T-helper 2 cell treated with Interferon-gamma antibody and Interleukin-4, amounts not matched to agents 100 ng/mL and 5 ng/mL, for 36 hours (primary cell): ENCODE results near the gene ZNF454. TPM values are rescaled to one million over a fixed set of nuclear protein-coding genes. Genes with fewer than 3 reads are reported as not detected.

Experiments
- intact Hi-C: fragments of 100-400 bp; cut with micrococcal nuclease; formaldehyde crosslinking; loops from one replicate; pipeline ENCODE4 v1.15.1; 2023
- total RNA-seq: library from RNA; stranded (reverse); gene quantifications from 2 replicates; pipeline ENCODE4 v1.2.3, GENCODE V29; 2022

The ZNF454 gene
- 0.07 TPM in 1 of 2 replicates, not detected in the other for total RNA-seq

DNA sequence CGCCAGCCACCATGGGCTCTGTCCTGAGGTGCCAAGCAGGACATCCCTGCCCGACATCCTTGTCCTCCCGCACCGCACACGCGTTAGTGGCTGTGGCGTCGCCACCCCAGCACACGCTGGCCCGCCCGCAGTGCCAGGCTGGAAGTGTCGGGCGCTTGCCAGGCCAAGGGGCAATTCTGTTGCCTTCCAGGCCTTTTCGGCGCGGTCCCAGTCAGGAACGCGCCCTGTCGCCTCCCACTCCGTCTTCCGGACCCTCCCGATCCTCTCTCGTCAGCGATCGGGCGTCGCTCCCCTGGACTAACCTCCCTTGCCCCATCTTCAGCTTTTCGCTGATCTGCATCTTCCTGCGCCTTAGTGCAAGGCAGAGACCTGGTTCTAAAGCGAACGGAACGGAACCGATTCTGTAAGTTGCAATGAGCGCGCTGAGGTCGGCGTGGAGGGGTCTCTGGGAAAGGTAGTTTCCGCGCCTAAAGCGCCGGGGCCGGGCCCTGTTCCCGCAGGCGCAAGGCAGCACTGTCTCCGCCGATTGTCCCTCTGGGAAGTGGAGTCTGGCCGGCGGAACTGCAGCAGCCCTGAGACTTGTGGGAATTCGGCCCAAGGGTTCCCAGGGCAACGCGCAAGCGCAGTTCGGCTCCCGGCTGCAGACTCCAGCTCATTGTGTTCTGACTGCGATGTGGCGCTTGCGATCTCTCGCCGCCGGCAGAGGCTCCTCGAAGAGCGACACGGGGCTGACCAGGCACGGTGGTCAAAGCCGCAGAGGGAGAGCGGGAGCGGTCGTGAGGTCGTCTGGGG is at the start of gene ZNF454:
TSS of gene ZNF454 (plus strand) at position 630 of the 792 bp plus-strand sequence. CDS start 1,594 bp downstream, outside the sequence.
- intact Hi-C loops, result no loop called here

DNA sequence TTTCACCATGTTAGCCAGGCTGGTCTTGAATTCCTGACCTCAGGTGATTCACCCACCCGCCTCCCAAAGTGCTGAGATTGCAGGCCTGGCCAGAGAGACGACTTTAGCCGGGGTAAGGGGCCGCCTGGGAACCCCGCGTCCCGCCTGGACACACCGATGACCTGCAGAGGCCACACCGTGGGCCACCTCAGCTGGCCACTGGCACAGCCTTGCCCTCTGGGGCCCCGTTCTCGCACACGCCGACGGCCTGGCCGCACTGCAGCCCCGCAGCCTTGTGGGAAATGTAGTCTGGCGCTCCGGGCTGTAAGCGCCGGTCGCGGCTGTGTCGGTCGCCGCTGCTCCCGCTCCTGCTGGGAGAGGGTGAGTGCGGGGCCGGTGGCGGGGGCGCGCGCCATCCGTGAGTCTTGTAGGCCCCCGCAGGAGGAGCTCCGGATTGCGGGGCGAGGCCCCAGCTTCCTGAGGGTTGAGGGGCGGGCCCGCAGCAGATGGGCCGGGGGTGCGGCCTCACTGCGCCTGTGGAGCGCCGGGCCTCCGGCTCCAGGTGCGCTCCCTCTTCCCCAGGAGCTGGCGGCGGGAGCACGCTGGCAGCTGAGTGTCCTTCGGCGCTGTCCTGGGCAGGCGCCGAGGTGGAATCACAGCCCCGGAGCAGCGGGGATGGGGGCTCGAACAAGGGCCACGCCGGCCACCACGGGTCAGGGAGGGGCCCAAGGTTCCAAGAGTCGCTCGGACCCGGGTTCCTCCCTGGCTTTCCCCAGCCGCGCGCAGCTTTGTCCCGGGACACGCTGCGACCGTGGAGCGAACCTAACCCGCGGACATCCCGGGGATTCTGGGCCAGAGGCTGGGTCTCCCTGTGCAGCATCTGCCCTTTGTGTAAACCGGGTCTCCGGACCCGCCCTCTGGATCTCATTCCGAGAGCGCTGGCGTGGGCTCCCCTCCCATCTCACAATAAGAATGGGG is 45.1 kb upstream of the ZNF454 start, which contains the start of gene ZFP2:
TSS of gene ZFP2 (plus strand) at position 299 of the 957 bp plus-strand sequence. CDS start 35,401 bp downstream, outside the sequence.
- intact Hi-C loops, result no loop called here

DNA sequence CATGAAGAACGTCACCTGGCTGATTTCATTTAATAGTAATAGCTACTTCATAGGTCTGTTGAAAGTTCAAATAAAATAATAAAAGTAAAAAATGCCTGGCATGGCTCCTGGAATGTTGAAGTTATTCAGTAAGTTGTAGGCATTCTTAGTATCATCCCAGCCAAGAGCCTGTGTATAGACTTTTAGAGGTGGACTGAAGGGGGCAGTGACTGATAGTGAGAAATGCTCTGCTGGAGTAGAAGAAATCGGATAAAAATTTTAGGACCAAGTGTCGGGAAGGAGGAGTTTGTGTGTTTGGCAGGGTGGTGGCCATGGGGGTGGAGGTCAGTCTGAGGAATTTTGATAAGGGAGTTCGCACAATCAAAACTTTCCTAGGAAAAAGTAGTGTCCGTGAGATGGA is 41.7 kb upstream of the ZNF454 start:
- intact Hi-C loops, result no loop called here

DNA sequence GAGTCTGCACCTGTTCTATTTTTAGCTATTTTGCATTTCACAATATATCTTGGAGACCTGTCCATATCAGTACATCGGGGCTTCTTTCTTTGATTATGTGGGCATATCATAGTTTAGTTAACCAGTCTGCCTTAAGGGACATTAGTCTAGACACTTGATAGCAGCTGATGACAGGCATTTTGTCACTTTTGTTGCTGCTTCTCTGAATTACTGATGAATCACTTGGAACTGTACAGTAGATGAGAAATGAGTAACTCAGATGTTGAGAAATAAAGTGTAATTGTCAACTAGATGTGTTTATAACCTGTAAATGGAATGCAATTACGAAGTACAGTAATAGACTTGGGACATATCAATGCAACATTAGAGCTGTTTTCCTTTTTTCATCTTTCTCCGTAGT is 38.1 kb upstream of the ZNF454 start:
- intact Hi-C loops, result no loop called here

DNA sequence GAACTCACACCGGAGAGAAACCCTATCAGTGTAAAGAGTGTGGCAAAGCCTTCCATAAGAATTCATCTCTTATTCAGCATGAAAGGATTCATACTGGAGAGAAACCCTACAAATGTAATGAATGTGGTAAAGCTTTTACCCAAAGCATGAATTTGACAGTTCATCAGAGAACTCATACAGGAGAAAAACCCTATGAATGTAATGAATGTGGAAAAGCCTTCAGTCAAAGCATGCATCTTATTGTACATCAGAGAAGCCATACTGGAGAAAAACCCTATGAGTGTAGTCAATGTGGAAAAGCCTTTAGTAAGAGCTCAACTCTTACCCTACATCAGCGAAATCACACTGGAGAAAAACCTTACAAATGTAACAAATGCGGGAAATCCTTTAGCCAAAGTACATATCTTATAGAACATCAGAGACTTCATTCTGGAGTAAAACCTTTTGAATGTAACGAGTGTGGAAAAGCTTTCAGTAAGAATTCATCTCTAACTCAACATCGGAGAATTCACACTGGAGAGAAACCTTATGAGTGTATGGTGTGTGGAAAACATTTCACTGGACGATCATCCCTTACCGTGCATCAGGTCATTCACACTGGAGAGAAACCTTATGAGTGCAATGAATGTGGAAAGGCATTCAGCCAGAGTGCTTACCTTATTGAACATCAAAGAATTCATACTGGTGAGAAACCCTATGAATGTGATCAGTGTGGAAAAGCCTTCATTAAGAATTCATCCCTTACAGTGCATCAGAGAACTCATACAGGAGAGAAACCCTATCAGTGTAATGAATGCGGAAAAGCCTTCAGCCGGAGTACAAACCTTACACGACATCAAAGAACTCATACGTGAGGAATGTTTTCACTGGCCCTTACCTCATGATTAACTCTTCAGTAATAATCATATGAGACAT is 8.9 kb upstream of the ZNF454 start:
- intact Hi-C loops, result no loop called here

DNA sequence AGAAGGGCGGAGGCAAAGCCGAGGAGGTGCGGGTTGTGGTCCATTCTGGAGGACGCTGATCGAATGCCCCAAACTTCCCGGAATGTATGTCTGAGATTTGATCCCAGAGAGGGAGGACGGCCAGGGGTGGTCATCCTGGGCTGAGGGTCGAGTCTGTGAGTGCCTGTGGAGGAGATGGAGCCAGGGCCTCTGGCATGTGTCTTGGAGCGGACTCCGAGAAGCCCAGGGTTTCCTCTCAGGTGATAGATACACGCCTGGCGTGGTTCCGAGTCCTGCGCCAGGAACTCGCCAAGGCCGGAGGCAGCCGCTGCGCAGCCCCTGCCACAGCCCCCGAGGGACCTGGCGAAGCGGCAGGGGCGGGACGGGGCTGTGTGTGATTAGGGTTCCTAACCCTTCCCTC is 363 bp downstream of the ZNF454 start:
- intact Hi-C loops, result no loop called here

DNA sequence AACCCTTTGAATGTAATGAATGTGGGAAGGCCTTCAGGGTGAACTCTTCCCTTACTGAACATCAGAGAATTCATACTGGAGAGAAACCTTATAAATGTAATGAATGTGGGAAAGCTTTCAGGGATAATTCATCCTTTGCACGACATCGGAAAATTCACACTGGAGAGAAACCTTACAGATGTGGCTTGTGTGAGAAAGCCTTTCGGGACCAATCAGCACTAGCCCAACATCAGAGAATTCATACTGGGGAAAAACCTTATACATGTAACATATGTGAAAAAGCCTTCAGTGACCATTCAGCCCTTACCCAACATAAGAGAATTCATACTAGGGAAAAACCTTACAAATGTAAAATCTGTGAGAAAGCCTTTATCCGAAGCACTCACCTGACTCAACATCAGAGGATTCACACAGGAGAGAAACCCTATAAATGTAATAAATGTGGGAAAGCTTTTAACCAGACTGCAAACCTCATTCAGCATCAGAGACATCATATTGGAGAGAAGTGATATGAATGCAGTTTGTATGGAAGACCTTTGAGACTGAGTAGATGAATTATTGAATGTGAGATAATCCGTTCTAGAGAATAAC is 24.6 kb downstream of the ZNF454 start:
- intact Hi-C loops, result no loop called here

DNA sequence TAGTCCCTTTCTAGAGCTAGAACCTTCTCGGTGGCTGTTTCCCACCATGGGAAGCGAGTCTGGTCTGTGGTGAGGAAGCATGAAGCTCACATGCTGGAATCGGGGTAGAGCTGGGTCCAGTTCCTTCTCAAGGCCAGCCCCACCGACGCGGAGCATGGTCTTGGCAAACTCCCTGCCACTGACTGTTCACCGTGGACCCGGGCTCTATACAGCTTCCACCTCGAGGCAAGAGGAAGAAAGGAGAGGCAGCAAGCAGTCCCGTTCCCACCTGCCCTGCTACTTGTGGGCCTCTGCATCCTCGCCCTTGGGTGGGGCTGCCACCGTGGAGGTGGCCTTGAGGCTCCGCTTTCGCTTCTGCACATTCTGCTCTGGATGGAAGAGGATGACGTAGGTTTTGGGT is 40.4 kb downstream of the ZNF454 start:
- intact Hi-C loops, result no loop called here

DNA sequence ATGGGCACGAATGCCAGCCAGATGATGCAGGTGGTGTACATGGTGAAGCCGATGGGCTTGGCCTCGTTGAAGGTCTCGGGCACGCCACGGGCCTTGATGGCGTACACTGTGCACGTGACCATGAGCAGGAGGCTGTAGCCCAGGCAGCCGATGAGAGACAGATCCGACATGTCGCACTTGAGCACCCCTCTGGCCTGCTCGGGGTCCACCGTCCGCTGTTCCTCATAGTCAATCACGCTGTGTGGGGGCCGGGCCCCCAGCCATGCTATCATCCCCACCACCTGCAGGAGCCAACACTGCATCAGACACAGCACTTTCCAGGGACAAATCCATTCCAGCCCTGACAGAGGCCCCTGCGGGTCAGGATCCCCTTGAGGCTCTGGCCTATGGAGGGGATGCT is 41.9 kb downstream of the ZNF454 start:
- intact Hi-C loops, result no loop called here

DNA sequence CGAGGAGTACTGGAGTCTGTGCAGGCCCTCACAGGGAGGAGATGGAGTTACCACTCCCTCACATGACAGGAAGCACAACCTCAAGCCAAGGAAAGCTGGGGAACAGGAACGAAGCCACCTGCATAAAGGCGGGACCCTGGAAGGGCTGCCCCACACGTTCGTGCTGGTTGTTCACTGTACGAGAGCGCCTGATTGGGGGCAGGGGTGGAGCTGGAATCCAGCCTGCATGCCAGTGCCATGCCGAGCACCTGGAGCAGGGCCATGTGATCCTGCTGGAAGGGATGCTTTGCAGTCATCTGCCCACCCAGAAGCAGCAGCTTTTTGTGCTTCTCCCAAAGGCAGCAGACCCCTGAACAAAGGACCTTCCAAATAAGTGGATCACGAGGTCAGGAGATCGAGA is 42.7 kb downstream of the ZNF454 start:
- intact Hi-C loops, result no loop called here

DNA sequence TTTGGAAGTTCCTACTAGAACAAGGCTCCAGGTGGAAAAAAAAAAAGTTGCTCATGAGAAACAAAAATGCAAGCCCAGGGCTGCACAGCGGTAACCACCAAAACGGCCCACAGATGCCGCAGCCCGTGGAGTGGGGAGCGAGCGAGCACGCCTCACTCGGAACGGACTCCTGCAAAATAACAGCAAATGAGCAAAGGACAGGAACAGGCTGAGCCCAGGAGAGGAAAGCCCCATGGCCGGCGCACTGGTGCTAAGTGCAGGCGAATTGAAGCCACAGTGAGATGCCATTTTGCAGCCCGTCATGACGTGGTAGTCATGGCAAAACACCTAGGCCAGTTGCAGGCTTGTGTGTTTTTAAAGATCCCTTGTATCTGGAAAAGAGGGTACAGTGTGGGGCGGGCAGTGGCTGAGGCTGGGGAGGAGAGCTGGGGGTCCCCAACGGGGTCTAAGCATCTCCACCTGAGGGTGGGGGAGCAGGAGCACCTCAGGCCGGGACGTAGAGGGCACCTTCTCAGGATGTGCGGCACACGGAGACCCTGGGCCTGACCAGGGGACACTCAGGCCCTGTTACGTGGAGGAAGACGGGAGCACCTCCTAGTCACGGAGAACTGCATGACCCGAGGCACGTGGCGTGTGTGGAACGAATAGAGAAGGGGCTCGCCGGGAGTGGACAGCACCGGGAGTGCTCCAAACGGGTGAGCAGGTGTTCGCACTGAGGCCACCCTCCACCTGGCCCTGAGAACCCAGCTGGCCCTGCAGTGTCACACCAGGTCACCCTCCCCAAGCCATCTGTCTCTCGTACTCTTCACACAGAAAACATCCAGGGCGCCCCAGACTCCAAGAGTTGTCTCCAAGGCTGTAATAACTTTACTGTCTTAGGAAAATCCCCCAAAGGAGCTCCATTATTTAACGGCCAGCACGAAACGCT is 43.4 kb downstream of the ZNF454 start:
- intact Hi-C loops, result no loop called here

DNA sequence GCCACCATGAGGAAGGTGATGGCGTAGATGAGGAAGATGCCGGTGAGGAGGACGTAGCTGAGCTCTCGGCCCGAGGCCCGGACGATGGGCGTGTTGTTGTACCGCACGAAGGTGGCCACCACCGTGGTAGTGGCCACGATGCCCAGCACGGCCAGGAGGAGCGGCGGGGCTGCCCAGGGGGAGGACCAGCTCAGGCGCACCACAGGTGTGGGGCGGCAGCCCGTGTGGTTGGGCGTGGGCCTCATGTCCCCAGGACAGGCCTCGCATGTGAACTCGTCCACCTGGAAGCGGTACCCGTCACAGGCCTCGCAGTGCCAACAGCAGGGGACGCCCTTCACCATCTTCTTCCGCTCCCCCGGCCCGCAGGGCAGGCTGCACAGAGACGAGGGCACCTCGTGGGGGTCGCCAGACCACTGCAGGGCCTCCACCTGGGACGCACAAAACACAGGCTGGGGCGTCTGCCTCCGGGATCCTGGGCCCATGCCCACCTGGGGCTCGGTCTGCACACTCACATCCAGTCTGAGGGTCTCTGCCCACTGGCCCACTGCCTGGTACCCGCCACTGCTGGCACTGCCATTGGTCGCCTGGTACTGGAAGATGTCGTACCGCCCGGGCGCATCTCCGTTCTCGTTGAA is 45.4 kb downstream of the ZNF454 start:
- intact Hi-C loops, result no loop called here

DNA sequence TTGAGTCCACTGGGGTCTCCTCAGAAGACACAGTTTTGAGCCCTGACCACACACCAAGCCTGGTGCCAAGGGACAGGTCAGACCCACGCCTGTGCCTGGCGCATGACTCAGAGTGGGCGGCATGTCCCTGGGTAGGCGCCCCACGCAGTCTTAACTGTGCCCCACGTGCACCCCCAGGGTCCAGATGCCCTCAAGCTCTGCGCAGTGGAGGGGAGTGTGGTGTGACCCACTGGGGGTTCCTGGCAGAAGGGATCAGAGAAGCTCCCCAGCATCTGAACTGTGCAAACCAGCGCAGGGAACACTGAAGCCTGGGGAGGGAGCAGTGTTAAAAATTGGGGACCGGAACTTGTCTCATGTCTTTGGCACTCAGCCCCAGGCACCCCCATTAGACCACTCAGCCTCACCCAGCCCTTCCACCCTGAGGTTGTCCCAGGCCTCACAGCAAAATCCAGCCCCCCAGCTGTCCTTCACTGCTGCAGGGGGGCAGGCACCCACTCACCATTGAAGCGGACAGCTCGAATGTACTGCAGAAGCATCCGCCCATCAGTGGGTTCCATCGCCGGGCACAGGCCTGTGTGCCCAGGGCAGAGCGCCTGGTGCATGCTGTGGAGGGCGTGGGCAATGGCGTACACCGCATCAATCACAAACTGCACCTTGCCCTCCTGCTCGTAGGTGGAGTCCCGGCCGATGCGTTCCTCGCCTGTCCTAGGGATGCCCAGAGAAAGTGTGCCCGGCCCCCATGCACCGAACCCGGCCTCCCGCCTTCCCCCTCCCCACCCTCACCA is 47.6 kb downstream of the ZNF454 start:
- intact Hi-C loops, result no loop called here

DNA sequence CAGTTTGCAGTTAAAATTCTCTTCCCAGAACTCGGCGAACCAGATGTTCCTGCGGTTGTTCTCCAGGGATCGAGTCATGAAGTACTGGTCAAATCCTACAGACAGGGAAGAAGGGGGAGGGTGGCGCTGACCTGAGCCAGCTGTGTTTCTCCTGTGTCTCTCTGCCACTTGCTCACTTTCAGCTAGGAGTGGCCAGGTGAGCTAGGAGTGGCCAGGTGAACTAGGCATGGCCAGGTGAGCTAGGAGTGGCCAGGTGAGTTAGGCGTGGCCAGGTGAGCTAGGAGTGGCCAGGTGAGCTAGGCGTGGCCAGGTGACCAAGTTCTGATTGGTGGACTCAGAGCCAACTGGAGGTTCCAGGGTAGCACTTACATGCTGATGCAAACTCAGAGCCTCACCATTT is 48.3 kb downstream of the ZNF454 start:
- intact Hi-C loops, result no loop called here

DNA sequence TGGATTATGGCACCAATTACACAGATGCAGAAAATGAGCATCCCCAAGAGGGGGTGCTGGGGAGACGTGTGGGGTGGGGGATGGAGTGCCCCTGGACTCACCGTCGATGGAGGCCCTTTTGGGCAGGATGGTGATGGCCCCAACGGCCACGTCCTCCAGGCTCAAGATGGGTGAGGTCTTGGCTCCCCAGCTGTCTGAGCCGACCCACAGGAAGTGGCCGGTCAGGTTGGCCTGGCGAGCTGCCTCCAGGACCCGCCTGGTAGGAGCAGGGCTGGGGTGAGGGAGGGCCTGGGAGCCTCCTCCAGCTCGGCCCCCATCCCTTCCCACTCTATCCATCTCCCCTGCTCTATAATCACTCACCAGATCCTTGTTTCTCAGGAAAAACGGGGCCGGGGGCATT is 49.5 kb downstream of the ZNF454 start:
- intact Hi-C loops, result no loop called here

DNA sequence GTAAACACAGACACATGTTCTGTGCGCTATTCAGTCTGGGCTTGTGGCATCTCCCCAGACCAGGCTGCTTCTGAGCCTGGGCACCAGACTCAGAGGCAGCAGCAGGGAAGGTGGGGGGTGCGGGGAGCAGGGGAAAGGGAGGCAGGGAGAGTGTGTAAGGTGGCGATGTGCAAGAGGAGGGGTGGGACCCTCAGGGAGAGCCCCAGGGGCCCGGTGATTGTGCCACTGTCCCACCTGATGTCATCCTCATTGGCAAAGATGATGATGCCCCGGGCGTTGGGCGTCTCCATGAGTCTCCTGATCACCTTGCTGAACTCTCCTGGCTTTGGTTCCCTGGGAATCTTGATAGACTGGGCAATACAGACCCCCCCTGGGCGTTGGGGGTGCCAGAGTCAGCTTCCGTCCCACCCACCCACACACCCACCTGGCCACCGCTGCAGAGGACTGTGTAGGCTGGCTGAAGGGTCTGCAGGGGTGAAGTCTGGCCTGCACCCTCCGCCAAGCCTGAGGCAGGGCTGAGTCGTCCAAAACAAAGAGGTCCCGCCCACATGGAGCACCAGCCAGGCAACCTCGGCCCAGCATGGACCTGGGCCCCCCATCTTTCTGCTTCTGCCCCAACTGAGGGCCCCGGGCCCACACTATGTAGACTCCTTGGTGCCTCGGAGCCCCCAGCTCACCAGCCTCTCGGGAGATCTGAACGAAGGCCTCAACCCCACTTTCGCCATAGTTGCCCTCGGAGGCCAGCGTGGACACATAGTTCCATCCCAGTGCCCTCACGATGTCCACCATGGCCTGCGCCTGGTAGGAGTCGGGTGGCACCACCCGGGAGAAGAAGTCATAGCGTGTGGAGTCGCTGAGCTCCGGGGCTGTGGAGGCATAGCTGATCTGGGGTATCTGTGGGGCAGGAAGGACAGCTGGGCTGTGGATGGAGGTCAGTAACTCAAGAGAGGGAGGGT is 50.5 kb downstream of the ZNF454 start:
- intact Hi-C loops, result no loop called here

DNA sequence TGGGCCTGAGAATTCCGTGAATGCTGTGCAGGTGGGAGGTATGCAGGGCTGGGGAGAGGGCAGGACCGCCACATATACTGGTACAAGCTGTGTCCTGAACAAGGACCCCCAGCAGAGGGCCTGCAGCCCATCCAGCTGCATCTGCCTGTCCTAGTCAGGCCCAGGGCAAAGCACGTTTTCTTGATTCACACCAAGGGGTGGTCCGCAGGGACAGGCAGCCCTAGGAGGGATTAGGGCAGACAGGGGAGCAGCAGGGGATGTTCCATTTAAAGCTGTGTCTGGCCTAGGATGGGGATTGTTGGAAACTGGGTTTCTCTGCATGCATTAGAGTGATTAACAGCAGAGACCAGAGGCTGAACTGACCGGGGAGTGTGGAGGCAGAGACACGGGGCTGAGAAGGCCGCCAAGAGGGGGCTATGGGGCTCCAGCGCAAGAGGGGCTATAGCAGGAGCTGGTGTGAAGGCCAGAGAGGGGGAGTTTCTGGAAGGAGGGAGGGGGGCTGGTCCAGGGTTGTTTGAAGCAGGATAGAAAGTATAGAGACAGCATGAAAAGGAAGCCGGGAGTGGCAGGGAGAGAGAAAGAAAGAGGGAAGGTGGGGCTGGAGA is 51.4 kb downstream of the ZNF454 start:
- intact Hi-C loops, result no loop called here
